Body of pancreas (tissue), 4 donors: ENCODE data around the gene CDK1.

ENCODE experiments used
- CTCF ChIP-seq, 7 experiments: fragments of 450-650 bp in 4 of 7; fragments of 200-600 bp in 3 of 7; sonication (generic) in 3 of 7; IDR thresholded peaks; one replicate each; pipeline ENCODE4 v1.5.1; 2016 to 2019; ENCODE audit warnings: antibody characterized with exemption in 7 of 7
- POLR2A ChIP-seq, 3 donors: fragments of 450-650 bp; IDR thresholded peaks; one replicate each; pipeline ENCODE4 v1.6.1; 2016; ENCODE audit warnings: antibody characterized with exemption in 3 of 3, mild to moderate bottlenecking in 2 of 3

GRCh38 chr10:60788544-60788943 is 10.3 kb downstream of the CDK1 start:
- TF ChIP-seq CTCF (IDR thresholded peaks at IDR 0.05), result no peak
- TF ChIP-seq POLR2A (IDR thresholded peaks at IDR 0.05), result no peak
